NCI-H2171 (cell line): ENCODE data around the gene KXD1.
"Not testable (repeated sequence)": the region's sequence is repeated elsewhere in the genome, so short reads cannot be mapped to it uniquely, and the experiment has no call there.

Source experiments
- DNase-seq: peaks from one replicate; lab custom pipeline; 2025; lab: John Stamatoyannopoulos, UW

KXD1 gene

DNA sequence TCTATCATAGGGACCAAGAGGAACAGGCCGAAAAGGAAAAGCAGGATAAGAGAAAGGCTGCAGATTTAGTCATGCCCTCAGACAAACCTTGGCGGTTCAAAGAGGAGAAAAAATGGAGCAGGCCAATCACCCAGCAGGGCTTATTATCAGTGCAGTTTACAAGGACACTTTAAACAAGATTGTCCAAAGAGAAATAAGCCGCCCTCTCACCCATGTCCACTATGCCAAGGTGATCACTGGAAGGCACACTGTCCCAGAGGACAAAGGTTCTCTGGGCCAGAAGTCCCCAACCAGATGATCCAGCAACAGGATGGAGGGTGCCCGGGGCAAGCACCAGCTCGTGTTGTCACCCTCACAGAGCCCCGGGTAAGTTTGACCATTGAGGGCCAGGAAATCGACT is 22.6 kb downstream of the KXD1 start:
- DNase-seq = no peak

DNA sequence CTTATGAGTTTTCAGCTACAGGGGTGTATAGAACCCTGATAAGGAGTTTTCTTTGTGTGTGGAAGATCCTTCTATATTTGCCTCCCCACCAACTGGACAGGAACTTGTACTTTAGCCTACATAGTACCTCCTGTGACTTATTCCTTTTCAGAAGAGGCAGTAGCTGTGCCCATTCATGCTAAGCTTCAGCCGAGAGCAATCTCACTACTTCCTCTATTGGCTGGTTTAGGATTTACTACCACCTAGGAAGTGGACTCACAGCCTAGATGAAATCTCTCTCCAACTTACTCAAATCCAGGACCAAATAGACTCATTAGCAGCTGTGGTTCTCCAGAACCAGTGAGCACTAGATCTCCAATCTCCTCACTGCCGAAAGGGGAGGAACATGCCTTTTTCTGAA is 28.6 kb downstream of the KXD1 start:
- no peak for DNase-seq

DNA sequence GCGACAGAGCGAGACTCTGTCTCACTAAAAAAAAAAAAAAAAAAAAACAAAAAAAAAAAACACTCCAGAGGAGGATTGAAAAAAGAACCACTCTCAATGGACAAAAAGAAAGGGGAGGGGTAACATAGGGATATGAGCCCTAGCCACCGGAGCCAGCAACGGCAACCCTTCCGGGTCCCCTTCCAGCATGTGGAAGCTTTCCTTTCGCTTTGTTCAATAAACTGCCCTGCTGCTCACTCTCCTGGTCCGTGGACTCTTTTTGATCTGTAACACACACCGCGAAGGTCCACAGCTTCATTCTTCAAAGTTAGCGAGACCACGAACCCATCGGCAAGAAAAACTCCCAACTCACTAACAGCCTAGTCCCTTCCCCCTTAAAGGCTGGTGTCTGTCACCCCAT is 29.9 kb downstream of the KXD1 start:
- no peak for DNase-seq

DNA sequence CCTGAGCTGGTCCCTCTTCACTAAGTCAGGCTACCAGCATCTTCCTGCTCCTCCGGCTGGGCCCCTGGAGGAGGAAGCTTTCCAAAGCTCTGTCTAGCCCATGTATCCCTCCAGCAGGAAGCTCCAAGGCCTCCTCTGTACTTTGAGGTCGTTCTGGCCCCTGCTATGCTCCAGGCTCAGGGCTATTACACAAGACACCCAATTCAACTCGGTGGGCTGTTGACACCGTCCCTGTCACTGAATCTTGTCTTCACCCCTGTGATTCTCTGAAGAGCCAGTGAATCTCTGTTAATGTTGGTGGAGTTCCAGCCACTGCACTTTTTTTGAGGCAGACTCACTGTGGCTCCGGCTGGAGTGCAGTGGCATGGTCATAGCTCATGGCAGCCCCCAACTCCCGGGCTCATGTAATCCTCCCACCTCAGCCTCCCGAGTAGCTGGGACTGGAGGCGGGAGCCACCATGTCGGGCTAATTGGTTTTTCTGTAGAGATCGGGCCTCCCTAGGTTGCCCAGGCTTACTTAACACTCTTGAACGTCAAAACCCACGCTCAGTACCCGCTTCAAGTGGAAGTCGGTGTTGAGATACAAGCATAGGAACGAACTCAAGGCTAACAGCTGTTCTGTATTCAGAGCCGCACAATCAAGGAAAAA is 30.4 kb downstream of the KXD1 start:
- DNase-seq = no peak

DNA sequence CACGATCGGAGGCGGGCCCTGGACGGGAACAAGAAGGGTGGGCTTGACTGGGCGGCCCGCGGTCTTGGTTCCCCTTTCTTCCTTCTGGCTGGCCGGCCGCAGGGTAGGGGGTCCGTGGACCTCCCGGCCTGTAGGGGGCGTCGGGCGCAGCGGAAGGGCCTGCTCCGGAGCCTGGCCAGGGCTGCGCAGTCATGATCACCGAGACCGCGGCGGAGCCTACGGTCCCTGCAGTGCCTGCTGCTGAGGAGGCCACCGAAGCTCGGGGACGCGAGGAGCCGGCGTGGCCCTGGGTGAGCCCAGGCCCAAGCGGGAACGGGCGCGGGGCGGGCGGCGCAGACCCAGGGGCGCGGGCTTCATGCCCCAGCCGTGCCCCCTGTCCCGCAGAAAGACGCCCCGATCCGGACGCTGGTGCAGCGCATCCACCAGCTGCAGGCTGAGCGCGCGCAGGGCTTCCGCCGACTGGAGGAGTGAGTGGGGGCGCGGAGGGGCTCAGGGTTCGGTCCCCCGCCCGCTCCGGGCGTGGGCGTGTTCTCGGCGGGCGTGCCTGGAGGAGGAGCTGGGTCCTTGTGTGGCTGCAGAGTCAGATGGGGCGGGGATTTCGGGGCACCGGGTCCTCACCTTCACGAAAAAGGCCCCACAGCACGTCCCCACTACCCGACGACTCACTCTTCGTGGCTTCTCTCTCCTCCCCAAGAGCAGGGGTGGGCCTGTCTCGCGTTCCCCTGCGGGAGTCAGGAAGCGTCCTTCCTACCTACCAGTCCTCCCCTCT is 31.1 kb downstream of the KXD1 start, which contains the start of gene REX1BD:
Gene REX1BD (plus strand): TSS at position 188 of the 769 bp plus-strand sequence. CDS start 4 bp downstream, at position 192.
- DNase-seq = peak; percentile 86

DNA sequence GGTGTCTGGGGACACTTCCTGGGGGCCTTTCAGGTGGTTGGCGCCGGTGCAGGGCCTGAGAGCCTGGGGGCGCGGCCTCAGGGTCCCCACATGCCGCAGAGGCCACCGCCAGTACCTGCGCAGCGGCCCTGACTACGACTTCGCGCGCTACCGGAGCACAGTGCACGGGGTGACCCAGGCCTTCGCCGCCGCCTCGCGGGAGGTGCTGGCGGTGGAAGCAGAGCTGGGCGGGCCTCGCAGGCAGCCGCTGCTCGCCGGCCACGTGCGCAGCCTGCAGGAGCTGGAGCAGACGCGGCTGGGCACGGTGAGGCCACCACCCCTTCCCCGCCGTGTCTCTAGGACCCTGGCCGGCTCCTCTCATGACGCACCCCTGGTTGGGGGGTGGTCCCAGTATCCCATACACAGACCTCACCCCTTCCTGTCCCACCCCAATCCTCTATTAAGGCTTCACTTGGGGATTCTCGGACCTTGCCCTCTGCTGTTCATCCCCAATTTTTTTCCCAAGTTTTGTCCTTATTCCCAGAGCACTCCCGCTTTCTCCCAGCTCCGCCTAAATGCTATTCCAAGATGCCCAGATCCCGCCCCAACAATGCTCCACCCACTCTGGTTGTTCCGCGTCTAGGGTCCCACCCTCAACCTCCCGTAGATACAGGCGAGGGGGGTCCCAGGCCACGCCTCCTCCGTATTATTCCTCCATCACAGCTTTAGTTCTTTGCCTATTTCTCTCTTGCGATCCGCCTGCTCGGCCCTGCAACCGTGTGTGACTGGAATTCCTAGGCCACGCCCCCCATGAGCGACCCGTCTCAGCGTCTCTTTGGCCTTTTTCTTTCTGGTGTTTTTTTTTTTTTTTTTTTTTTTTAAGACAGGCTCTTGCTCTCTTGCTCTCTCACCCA is 32.0 kb downstream of the KXD1 start:
- peak; percentile 84 for DNase-seq

DNA sequence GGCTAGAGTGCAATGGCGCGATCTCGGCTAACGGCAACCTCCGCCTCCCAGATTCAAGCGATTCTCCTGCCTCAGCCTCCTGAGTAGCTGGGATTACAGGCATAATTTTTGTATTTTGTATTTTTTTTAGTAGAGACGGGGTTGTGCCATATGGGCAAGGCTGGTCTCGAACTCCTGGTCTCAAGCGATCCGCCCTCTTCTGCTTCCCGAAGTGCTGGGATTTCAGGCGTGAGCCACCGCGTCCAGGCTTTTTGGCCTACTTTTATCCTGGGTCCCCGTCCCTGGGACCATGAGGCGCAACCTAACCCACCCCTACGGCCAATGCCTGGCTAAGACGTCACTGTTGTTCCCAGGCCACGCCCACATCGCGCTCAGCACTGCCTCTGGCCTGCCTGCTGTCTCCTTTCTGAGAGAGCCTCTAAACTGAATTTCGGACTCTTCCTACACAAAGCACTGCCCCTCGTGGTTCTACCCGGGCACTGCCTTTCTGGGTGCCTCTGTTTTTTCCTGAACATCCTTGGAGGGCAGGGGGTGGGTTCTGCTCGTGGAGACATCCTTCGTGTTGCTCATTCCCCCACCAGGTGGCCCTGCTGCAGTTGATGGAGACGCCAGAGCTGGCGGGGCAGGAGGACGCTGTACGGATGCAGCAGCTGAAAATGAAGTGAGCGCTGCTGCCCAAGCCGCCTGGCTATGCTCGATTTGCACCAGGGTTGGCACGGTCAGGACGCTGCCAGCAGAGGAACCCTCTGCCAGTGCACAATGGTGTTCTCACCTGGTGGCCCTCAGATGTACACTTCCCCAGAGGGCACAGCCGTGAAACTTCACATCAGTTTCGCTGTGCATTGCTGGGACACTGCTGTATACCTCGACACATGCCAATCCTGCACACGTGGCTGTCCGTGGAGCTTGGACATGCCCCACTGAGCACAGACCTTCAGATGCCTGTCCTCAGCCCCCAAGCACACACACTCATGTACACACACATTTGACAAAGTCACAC is 32.9 kb downstream of the KXD1 start:
- DNase-seq = peak; percentile 82

DNA sequence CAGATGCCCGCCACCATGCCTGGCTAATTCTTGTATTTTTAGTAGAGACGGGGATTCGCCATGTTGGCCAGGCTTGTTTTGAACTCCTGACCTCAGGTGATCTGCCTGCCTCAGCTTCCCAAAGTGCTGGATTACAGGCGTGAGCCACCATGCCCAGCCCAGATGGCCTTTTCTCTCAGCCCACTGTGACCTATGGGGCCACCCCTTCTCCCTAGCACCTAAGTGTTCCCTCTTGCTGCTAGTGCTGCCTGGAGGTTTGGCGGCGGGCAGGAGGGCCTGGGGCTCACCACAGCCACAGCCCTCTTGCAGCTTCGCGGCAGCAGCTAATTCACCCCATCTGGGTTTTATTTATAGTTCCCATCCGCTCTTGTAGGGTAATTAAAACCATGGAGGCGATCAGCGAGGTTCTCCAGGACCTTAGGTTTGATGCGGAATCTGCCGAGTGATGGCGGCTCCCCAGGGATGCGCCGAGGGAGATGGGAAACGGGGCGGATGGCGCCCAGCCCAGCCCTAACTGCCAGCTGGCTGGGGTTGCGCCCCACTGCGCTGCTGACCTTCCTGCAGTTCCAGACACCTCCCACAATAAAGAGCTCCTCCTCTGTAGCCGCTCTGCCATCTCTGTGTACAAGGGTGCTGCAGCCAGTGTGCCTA is 34.2 kb downstream of the KXD1 start:
- DNase-seq = no peak

DNA sequence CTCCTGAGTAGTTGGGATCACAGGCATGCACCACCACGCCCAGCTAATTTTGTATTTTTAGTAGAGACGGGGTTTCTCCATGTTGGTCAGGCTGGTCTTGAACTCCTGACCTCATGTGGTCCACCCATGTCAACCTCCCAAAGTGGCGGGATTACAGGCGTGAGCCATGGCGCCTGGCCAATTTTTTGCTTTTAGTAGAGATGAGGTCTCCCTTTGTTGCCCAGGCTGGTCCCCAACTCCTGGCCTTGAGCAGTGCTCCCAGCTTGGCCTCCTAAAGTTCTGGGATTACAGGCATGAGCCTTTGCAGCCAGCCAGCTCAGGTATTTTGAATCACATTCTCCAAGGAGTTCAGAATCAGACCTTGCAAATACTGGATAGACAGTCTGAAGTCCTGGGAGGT is 35.1 kb downstream of the KXD1 start:
- DNase-seq = not testable (repeated sequence)

DNA sequence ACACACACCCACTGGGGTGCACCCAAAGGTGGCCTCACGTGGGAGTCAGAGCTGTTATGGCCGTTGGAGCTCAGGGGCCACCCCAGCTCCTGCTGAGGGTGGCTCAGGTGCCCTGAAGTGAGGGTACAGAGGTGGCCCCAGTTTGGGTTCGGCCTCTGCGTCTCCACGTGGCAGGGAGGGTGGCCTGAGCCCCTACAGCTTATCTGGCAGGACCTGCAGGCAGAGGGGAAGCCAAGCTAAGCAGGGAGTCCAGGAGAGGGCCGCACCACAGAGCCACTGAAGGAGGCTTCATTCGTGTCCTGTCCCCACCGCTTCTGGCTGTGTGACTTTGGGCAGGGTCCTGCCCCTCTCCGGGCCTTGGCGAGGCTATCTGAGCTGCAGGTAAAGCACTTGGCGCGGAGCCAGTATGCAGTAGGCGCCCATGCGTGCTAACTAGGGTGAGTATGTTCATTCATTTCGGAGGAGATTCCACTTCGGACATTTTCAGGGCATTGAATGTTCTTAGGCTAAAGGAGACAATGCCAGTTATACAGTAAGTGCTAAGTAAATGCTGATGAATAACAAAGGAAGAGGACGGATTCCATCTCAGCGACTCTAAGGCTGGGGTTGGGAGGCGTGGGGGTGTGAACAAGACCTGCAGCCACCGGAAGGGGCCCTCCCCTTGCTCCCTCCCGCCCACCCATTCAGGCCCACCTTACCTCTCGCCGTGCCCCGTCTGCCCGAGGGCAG is 35.9 kb downstream of the KXD1 start:
- DNase-seq = no peak

DNA sequence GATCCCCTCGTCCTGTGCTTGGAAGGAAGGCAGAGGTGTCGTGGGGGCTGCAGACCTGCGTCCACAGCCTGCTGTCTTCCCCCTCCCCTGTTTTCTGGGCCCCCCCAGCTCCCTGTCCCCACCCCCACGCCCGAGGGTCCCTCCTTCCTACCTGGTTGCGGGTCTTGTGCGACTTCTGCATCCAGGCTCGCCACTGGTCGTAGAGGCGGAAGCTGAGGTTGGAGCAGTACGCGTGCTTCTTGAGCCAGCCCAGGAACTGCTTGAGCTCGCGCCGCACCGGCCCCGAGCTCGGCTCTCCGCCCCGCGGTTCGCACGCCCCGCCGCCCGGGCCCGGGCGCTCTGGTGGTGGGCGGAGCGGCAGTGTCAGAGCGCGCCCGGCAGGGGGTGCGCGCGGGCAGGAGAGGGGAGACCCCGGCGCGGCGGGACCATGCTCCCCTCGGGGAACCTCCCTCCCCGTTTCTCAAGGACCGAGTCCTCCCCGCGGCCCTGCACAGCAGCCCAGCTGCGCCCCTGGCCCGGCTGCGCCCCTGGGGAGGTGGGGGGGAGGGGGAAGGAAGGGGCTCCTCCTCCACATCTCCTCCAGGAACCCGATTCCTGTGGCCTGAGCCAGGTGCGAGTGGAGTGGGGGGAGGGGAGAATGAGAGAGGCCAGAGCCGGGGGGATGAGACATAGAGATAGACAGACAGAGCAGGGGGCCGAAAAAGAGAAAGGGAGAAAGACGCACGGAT is 36.6 kb downstream of the KXD1 start:
- peak; percentile 75 for DNase-seq

DNA sequence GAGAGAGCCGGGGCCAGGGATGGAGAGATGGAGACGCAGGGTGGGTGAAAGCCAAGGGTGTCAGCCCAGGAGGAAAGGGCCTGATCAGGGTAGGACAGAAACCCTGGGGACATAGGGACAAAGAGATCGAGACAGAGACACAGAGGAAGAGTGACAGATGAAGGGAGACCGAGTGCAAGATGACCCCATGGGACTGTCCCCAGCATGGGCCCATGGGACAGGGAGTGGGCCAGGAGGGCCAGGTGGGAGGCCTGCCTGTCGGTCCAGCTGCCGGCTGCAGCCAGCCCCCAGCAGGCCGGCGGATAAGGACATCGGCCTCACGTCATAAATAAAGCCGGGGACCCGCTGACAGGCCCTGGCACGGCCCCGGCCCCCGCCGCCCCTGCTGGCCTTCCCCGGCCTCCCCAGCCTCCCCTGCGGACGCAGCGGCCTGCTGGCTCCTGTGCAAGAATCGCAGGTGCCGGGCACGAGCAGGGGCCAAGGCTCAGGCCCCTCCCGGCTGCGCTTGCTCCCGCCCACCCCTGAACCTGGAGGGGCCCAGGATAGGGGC is 37.2 kb downstream of the KXD1 start:
- DNase-seq = no peak

DNA sequence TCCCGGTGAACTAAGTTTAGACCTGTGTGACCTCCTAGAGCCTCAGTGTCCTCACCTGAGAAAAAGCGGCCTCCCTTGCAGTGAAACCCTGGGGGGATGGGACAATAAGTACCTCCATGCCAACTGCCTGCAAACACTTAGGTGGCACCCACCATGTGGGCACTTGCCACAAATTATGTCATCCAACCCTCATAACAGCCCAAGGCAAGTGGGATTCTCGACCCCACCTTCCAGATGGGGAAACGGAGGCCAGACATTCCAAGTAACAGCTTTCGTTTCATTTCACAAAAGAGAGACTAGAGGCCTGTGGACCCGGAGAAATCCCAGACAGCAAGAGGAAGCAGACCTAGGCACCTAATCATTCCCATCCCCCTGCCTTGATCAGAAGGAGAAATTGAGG is 37.8 kb downstream of the KXD1 start:
- DNase-seq = no peak

DNA sequence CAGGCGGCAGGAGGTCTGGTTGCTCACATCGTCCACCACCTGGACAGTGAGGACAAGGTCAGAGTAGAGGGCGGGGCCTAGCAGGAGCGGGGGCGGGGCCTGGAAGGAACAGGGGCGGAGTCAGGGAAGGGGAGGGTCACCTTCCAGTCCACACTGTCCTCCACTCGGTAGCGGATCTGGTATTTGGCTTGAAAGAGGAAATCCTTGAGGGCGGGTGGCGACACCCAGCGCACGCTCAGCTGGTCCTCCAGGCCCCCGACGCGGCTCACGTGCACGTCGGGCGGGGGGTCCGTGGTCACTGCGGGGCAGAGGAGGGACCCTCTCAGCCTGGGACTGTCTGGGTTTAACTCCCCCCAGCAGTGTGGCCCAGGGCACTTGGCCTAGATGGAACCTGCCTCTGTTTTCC is 39.1 kb downstream of the KXD1 start:
- DNase-seq = no peak

DNA sequence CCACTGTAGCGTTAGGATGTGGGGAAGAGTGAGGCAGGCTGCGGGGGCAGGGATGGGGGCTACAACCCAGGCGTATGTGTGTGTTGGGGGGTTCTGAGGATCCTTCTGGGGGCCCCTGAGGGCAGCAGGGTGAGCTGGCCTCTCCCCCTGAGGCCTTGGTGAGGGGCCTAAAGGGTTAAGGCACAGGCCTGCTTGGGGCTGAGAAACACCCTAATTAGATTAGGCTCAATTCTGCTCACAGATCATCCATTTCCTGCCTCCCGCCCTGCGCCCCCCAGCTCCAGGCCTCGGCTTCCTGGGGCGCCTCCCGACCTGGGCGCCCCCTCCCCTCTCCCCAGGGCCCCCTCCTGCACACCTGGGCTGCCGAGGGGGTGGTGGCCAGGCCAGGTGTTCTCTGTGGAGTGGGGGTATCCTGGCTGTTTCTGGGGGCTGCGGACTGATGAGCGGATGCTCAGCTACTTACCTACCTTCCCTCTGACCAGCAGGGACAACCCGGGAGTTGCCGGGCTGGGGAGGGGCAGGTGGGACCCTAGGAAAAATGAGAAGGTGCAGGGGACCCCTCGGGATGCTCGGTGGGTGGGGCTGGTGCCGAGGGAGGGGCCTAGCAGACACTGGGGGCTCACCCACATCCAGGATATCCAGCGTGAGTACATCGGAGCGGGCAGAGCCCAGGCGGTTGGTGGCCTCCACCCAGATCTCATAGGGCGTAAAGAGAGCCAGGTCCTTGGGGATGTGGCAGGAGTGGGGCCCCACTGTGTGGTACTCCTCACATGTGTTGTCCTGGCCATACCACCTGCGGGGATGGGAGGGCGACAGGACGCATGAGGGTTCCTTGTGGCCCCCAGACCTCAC is 40.4 kb downstream of the KXD1 start:
- DNase-seq = no peak

DNA sequence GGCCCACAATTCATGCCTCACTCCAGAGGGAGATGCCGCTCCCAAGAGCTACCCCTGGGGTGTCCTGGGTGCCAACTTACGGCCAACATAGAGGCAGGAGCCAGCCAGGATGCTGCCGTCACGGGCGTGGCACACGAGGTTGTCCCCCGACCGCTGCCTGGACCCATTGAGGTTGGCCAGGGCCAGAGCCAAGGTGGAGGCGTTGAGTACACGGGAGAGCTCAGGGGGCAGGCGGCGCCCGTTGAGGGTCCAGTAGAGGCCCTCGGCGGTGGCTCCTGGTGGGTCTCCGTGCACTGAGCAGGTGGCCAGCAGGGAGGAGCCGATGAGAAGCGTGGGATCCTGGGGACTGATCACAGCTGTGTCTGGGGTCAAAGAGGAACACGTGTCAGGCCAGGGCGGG is 41.8 kb downstream of the KXD1 start:
- no peak for DNase-seq

DNA sequence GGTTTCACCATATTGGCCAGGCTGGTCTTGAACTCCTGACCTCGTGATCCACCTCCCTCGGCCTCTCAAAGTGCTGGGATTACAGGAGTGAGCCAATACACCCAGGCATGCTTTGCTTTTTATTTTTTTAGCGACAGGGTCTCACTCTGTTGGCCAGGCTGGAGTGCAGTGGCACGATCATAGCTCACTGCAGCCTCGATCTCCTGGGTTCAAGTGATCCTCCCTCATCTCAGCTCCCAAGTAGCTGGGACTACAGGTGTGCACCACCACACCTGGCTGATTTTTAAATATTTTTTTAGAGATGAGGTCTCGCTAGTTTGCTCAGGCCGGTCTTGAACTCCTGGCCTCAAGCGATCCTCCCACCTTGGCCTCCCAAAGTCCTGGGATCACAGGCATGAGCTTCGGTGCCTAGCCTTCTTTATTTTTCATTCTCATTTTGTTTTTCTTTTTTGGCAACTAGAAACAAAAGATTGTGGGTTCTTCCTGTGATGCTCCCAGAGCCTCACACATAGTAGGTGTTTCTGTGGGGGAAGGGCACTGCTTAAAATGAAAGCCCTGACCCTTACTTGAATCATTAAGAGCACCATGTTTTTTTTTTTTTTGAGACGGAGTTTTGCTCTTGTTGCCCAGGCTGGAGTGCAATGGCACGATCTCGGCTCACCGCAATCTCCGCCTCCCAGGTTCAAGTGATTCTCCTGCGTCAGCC is 43.2 kb downstream of the KXD1 start:
- not testable (repeated sequence) for DNase-seq

DNA sequence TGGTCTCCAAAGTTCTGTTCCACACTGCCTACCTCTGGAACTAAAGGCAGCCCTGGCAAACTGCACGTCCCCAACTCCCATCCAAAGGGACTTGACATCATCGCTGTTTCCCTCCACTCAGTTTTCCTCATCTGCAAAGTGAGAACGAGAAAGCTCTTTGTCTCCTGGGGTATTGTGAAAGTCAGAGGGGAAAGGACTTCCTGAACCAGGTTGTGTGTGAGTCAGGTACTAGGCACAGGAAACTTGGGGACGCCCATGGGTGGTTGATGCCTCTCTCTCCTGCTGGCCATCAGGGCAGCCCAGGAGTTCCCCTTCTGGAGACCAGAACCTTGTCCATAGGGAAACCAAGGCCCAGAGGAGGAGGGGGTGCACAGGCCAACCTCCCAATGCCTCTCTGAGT is 44.2 kb downstream of the KXD1 start:
- DNase-seq = no peak
